GM19240 (cell line): ENCODE measurements around the gene KLHL29.

ENCODE experiments used
- DNase-seq: peaks from one replicate; pipeline ENCODE4 v3.0.0; 2011; ENCODE audit warnings: low spot score; ENCODE audit not compliant: insufficient read length

KLHL29 gene

DNA sequence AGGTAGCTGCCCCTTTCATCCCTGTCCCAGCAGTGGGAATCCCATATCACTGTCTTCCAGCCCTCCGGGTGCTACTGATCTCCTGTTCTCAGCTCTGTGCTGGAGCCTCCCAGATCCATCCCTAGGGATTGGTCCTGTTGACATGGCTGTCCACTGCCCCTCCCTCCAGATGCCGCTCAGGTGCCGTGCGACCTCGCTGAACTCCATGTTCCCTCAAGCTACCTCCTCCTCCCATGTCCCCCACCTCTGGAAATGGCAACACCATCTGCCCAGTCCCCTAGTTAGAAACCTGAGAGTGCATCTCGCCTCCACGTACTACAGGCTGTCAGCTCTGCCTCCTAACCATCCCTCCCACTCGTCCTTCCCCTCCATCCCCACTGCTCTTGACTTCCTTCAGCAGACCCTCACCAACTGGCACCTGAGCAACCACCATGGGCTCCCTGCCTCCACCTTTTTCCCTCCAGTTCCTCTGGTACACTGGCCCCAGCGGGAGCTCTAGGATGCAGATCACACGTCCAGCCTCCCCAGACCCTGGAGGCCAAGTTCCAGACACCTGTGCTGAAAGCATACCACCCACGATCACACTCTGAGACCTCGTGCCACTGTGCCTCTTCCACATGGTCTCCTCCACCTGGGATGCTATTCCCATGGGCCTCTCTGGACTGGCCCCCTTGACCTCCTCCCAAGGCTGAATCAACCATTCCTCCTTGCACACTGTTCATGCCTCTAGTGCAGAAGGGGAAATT, 106.8 kb downstream of the KLHL29 start:
- DNase-seq: no peak

DNA sequence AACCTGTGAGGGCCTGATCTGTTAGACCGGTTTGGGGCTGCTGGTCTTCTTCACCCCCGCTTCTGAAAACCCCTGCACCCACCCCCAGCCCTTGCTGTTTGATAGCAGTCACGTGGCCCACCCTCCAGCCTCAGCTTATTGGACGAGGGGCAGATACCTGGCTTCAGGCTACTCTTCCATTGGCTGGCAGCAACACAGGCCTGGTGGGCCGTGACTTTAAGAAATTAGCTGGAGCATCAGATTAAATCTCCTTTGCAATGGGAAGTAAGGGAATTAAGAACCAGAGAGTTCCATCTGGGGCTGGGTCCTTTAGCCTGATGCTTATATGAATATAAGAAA, 107.3 kb downstream of the KLHL29 start:
- DNase-seq: no peak

DNA sequence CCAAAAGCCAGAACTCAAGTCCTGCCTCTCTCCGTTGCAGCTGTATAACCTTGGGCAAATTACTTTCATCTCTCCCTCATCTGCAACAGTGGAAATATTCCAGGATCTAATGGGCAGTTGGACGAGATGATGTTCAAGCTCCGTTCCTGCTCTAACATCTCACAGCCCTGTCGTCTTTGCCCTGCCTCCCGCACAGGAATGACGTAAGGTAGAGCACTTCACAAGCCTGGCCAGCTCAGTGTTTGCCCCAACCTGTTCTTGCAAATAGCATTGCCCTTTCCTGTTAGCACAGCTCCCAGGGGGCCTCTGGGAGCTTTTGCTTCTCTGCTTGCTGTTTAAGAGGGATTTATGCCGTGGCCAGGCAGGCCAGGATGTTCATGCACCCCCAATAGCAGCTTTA, 107.9 kb downstream of the KLHL29 start:
- no peak for DNase-seq

DNA sequence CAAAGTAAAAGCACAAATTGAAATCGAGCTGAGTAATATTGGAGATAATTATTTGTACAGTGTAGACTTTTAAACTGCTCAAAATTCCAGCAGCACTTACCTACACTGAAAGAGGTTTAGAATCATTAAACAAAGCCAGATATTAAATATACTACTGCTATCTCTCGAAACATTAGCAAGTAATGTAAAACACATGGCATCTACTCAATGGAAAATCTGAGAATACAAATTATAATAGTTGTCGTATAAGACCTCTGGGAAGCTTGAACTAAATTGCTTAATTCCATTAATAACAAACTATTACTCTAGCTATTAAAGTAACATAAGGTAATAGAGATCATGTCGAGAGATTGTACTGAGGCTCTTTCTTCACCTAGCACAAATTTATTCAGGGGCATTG, 108.9 kb downstream of the KLHL29 start:
- DNase-seq: no peak

DNA sequence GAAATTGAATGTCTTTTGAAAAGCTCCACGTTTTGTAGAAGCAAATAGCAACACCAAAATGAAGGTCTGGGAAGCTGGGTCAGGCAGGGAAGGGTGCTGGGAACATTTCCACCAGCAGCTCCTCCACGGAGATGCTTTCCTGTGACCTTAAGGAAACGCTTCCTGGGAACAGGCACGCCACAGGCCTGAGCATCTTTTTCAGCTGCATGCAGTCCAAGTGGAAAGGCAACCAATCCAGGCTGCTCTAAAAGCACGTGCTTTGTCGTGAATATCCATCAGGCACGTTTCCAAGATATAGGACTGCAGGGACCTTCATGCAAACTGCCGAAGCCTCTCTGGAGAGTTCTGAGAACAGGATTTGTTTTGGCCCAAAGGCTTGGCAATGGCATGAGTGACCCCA, 109.3 kb downstream of the KLHL29 start:
- no peak for DNase-seq

DNA sequence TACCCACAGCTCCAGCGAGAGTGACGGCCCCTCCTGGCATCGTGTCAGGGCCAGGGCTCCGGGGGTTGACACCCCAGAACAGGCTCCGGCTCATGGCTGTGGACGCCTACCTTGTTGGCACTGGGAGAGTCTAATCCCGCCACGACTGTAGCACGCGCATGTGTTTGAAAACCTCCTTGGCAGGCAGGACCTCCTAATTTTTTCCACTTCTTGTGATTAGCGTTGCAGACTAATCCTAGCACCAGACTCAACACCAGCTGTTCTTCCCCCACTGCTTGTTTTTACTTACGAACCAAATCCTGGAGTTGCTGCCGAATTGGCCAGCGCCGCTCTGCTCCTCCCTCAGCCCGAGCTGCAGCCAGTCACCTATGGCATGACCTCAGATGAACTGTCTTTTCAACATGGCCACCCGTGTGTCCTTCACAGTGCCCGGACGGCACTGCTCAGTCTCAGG, 110.7 kb downstream of the KLHL29 start:
- no peak for DNase-seq

DNA sequence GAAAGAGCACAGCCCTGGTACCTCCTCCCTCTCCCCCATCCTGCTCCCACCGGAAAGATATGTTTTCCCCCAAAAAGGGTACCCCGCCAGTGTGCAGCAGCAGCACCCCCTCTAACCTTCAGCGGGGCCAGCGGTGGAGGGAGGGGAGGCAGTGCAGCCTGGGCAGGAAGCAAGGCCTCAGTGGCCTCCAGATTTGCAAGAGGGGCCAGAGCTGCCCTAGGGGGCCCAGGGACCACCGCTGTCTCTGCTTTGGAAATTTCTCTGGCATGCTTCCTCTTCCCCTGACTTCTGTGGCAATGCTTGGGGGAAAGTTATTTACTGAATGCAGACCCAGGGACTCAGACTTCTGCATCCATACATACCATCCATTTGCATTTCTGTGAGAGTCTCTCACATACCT, 111.5 kb downstream of the KLHL29 start:
- no peak for DNase-seq

DNA sequence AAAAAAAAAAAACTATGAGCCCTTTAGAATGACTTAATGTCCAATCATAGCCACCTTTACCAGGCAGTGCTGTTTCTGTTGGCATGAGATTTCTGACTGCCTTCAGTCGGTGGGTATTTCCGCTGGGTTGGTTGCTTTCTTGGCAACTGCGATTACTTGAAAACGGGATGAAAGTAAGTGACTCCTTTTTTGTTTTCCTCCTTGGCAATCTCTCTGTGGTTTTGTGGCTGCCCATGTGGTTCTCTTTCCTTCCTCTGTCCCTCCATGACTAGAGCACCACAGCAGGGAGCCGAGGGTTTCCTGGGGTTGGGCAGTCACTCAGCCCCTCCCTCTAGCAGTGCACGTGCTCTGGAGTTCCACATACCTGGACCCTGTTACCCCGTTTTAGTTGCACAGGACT, 112.1 kb downstream of the KLHL29 start:
- no peak for DNase-seq

DNA sequence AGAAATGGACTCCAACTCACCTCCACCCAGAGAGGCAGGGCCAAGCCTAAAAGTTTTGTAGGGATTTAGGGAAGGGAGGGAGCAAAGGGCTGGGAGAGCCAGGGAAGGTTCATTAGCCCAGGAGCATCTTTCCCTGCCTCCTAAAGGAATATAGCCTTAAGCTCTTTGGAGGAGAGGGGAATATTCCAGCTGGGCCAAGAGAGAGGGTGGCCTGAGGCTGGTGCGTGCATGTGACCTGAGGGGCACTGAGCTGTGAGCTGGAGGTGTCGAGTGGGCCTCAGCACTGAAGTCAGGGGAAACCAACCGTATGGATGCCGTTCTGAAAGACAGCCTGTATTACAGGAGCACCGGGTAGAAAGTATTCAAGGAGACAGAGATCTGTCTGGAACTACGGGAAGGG, 112.6 kb downstream of the KLHL29 start:
- DNase-seq: no peak

DNA sequence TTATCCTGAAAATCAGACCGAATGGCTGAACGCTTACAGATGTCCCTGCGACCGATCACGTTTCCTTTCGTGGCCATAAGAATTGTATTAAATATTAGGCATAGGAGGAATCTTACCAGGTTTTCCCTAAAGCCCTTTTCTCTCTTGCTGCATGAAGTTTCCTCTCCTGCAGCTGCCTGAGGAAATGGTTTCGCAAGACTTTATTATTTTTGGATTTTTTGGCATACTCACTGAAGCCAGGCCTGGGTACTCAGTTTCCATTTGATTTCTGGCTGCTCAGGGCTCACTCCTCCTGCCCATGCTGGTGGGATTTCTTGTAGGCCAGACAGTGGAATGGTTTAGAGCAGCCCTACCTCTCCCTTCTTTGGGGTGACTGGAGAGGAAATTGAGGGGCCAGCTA, 114.0 kb downstream of the KLHL29 start:
- no peak for DNase-seq

DNA sequence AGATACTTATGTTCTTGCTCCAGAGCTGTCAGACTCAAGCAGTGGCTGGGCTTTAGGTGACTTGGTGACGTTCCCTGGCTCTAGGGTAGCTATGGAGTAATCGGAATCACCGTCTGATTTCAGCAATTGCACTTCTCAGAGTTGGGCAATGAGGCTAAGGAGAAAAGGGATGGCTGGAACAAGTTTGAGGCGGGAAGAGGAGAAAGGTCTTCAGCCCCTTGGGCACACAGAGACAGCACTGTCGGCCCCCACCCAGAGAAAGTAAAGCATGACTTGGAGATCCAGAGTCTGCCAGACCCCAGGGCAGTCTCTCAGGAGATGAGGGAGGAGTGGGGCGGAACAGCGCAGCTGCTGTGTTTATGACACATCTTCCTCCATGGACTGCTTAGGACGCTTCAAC, 114.5 kb downstream of the KLHL29 start:
- DNase-seq: no peak

DNA sequence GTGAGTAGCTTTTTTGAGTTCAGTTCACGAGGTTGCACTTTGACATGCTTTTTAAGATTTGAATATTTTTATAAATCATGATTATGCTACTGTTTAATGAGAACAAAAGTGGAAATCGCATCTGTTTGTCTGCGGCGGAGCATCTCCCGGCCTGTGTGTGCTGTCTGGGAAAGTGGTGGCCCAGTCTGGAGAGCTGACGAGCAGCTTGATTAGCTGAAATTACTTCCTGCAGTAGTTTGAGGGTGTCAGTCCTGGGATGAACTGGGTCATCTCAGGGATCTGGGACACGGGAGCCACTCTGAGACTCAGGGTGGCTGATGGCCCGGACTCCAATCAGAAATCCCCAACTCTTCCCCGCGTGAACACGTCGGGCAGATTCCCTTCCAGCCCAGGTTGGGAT, 115.9 kb downstream of the KLHL29 start:
- no peak for DNase-seq

DNA sequence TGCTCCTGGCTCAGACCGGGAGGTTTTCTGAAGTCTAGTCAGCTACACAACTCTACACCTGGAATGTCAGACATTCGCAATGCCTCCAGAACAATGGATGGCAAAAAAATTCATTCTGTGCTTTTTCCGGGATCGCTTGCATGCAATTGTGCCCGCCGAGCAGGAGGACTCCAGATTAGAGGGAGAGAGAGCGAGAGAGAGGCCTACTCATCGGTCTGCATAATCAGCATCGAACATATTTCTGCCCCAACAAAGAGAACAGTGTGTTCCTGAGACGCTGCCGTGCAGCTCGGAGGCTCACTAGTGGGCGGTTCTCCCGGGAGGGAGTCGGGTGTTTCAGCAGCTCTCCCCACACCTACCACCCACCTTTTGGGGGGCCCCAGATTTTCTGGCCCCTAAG, 117.1 kb downstream of the KLHL29 start:
- DNase-seq: no peak

DNA sequence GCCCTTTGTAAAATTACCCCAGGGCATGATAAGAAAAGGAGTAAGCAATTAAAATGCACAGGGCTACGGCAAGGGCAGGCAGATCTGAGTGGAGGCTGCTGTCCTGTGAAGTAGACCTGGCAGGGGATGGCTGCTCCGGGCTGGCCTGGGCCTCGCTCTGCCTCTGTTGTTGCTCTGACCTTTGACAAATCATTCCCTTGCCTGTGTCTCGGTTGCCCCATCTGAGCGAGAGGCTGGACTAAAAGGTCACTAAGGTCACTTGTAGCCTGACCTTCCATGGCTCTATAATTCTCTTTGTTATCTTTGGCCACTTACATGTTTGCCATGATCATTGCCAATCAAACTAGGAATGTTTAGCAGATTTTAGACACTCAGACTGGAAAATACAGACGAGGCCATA, 118.1 kb downstream of the KLHL29 start:
- no peak for DNase-seq

DNA sequence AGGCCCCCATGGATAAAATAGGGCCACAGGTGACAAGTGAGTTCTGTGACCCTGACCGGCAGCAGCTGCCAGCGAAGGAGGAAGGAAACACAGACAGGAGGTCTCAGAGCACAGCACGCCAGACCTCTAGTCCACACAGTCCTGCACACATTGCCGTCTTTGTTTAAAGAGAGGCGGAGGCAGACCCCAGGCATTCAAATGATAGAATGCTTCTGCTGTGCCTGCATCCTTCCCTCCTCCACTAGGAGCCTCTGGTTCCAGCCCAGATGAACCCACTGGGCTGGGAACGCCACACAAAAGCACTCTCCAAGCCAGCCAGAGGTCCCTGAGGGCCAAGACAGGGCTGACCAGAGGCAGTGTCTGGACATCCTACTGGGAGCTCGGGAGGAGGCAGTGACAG, 118.7 kb downstream of the KLHL29 start:
- DNase-seq: no peak

DNA sequence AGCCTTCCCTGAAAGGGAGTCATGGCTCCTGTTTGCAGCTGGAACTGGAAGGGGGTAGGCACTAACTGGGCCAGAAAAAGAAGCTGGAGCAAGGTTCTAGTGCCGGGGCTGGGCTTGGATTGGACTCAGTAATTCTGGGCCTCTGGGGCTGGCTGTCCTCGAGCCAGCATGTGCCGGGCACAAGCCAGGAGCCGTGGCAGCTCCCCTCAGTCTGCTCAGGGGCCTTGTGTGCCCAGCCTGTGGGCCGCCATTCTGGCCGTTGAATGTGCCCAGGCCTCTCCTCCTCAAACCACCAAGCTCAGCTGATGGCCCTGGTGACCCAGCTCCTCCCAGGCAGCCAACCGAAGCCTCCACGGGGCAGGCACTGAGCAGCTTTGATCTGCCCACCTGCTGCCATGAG, 119.6 kb downstream of the KLHL29 start:
- no peak for DNase-seq

DNA sequence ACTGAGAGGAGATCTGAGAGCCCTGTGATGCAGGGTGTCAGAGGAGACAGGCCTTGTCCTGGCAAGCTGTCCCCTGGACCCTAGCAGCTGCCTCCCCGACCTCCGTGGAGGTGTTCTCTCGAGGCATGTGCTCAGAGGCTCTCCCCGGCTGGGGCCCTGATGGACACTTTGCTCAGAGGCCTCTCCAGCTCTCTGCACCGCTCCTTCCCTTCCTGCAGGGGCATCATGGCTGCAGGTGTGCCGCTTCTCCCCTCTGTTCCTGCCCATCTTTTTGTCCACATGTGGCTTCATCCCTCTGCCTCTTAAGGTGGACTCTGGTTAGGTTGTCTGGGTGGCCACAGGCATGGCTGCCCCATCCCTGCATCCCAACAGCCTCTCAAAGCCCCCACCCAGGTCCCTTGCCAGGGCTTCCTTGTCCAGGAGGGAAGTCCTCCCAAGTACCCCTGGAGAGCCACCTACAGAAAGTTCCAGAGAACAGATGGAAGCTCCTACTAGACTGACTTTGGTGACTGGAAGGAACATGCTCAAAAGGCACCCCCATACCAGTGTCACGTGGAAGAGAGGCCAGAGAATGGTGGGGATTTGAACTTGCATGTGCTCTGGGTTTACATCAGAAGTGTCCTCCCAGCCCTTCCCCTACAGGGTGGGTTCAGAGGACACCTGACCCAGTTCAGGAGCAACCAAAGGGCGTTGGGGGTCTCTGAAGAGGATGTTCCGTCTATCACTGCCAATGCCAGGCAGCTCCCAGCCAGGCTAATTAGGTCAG, 120.4 kb downstream of the KLHL29 start:
- no peak for DNase-seq

DNA sequence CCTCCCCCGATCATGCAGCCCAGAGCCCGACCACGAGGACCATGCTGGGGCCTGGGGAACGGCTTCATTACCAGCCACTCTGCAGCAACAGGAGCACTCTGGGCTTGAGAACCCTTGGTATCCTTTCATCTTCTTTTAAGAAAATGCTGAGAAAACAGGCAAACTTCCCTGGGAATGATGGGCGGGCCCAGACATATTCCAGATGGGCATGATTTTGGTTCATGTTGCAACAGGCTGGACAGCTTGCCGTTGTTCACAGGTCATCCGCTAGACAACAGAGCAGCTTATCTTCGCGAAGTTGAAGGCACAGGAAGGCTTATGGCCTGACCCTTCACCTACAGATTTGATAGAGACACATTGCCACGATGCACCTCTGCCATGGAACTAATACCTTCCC, 121.0 kb downstream of the KLHL29 start:
- DNase-seq: no peak

DNA sequence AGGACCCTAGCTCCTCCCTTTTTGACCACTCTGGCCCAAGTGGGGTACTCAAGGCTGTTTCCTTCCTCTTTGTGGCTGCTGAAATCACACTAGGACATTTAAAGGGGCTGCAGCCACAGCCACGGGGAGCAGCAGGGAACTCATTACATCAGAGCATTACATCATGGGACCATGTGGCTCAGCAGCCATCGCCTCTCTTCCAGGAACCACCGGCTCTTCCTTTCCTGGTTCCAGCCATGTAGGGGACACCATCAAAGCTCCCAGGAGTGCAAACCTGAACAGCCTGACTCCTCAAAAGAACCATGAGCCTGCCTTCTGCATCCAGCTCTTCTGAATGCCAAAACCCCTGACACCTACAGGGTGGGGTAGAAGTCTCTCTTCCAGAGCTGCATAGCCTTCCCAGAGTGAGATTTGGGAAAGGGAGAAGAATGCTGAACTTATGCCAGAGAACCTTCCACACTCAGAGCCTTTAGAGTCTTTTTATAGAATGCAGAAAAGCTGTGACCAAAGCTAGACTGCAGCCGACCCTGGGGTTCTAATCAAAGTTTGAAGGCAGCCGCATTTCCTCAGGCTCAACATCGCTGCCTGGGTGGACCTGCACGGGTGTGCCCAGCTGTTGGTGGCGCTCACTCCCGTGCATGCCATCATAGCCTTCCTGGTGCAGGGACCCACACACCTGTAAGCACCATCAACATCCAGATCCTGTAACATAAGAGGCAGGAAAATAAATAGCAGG, 121.7 kb downstream of the KLHL29 start:
- no peak for DNase-seq

DNA sequence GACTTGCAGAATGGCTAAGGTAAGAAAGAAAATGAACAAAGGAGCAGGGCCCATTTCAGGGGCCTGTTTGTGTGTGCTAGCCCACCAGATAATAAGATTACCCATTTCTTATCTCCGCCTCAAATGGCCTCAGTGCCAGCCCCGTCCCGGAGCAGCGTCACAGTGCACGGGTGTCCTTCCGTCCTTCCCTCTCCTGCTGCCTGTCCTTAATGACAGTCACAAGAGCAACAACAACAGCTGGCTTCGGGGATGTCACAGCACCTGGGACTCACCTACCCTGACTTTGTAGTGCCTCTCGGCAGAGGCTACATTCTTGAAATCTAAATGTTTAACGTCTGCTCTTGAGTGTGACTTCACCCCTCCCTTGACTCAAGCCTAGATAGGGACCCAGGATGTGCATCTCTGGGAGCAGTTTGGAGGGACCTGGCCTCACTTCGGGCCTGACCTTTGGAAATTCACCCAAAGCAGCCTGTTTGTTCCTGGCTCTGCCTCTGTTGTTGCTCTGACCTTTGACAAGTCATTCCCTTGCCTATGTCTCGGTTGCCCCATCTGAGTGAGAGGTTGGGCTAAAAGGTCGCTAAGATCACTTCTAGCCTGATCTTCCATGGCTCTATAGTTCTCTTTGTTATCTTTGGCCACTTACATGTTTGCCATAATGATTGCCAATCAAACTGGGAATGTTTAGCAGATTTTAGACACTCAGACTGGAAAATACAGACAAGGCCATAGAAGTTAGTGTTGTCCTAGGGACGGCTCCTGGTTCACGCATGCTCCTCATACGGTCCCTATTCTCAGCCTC, 122.5 kb downstream of the KLHL29 start:
- DNase-seq: no peak

DNA sequence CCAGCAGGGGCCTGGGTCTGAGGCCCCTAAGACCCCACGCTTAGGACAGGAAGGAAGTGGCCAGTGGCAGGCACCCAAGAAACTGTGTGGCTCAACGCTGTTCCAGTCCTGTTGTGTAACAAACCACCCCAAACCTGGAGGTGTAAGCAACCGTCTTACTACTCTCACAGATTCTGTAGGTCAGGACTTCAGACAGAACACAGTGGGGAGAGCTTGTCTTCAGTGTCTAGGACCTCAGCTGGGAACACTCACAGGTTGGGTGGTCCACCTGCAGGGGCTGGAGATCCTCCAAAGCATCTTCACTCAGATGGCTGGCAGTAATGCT, 123.0 kb downstream of the KLHL29 start:
- DNase-seq: no peak

DNA sequence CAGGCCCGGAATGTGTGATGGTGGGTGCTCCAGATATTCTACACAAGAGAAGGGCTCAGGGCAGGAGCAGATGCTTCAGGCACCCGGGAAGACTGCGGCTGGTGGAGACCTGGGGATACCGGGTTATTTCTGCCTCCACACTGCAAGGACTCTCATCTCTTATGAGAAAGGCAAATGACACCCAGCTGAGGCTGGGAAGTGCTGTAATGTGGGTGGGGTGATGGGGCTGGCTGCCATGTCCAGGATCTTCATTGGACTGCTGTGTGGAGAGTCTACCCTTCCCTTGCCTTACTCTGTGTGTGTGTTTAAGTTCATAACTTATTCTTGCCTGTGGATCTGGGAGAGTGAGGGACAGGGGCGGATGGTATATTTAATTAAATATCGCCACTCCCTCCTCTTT, 124.1 kb downstream of the KLHL29 start:
- no peak for DNase-seq
